DMS153 treated with DMSO at 0.1 percent for 48 hours (cell line): ENCODE results near the gene ELF1.
"Not testable (repeated sequence)": the region's sequence is repeated elsewhere in the genome, so short reads cannot be mapped to it uniquely, and the experiment has no call there.

Experiments
- DNase-seq: peaks from one replicate; lab custom pipeline; 2025; ENCODE audit not compliant: unreplicated experiment; lab: John Stamatoyannopoulos, UW

The ELF1 gene

GRCh38 chr13:41042419-41042818 is 23.3 kb upstream of the ELF1 start:
- not testable (repeated sequence) for DNase-seq

GRCh38 chr13:41040584-41041334 is 21.6 kb upstream of the ELF1 start:
- DNase-seq: no peak

GRCh38 chr13:41039746-41040145 is 20.6 kb upstream of the ELF1 start:
- no peak for DNase-seq

- DNase-seq: not testable (repeated sequence)
Measured at GRCh38 chr13:41036557-41036956, 17.4 kb upstream of the ELF1 start.

GRCh38 chr13:41034881-41035280 is 15.8 kb upstream of the ELF1 start:
- no peak for DNase-seq

- DNase-seq: no peak
Measured at GRCh38 chr13:41034382-41034781, 15.3 kb upstream of the ELF1 start.

- DNase-seq: no peak
Measured at GRCh38 chr13:41032691-41033376, 13.7 kb upstream of the ELF1 start.

GRCh38 chr13:41029629-41030028 is 10.5 kb upstream of the ELF1 start:
- DNase-seq: no peak

- DNase-seq: no peak
Measured at GRCh38 chr13:41028051-41028450, 8.9 kb upstream of the ELF1 start.

- DNase-seq: no peak
Measured at GRCh38 chr13:41026788-41027187, 7.7 kb upstream of the ELF1 start.

- DNase-seq: no peak
Measured at GRCh38 chr13:41025518-41025917, 6.4 kb upstream of the ELF1 start.

- no peak for DNase-seq
Measured at GRCh38 chr13:41019578-41020347, 647 bp upstream of the ELF1 start.

GRCh38 chr13:41018602-41018948 is 541 bp downstream of the ELF1 start:
- DNase-seq: no peak

GRCh38 chr13:41017817-41018601 is 1.1 kb downstream of the ELF1 start:
- no peak for DNase-seq

GRCh38 chr13:41017159-41017558 is 2.0 kb downstream of the ELF1 start:
- no peak for DNase-seq

- DNase-seq: no peak
Measured at GRCh38 chr13:41015920-41016319, 3.2 kb downstream of the ELF1 start.

GRCh38 chr13:41013835-41014234 is 5.3 kb downstream of the ELF1 start:
- no peak for DNase-seq

GRCh38 chr13:41012536-41012935 is 6.6 kb downstream of the ELF1 start:
- DNase-seq: no peak

- DNase-seq: no peak
Measured at GRCh38 chr13:41011382-41011956, 7.6 kb downstream of the ELF1 start.

- DNase-seq: no peak
Measured at GRCh38 chr13:41008349-41008980, 10.7 kb downstream of the ELF1 start.
